GF-D8 (cell line): ENCODE measurements around the gene MESP2.

Experiments used
- DNase-seq: peaks from one replicate; lab custom pipeline; 2025; lab: John Stamatoyannopoulos, UW

MESP2 gene

DNA sequence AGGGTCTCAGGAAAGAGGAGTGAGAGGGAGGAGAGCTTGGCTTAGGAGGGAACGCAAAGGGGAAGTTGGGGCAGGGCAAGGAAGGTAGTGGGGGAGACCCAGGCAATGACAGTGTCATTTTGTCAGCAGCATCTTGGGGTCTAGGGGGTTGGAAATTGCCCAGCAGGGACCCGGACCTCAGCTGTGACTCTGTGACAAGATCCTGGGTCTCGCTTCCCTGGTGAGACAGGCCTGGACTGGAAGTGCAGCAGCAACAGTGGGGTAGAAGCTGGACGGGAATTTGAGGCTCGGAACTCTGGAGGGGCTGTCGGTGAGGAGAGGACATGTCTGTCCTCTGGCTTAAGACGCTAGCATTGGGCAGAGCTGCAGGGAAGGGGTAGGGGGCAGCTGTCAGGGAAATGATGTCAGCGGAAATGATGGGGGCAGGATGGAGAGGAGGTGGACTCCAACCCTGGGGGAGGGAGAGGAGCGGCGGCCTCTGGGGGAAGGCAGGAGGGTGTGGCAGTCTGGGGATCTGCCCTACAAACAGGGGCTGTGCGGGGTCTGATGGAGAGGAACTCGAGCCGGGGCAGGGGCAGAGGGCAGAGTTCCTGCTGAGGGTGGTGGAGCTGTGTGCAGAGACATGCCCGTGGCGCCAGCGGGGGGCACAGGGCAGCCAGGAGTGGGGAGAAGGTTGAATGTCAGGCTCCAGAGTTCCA lies 26.2 kb downstream of the MESP2 start:
- no peak for DNase-seq

- no peak for DNase-seq
These were observed 27.1 kb downstream of the MESP2 start for GRCh38 chr15:89802986-89803824.

DNA sequence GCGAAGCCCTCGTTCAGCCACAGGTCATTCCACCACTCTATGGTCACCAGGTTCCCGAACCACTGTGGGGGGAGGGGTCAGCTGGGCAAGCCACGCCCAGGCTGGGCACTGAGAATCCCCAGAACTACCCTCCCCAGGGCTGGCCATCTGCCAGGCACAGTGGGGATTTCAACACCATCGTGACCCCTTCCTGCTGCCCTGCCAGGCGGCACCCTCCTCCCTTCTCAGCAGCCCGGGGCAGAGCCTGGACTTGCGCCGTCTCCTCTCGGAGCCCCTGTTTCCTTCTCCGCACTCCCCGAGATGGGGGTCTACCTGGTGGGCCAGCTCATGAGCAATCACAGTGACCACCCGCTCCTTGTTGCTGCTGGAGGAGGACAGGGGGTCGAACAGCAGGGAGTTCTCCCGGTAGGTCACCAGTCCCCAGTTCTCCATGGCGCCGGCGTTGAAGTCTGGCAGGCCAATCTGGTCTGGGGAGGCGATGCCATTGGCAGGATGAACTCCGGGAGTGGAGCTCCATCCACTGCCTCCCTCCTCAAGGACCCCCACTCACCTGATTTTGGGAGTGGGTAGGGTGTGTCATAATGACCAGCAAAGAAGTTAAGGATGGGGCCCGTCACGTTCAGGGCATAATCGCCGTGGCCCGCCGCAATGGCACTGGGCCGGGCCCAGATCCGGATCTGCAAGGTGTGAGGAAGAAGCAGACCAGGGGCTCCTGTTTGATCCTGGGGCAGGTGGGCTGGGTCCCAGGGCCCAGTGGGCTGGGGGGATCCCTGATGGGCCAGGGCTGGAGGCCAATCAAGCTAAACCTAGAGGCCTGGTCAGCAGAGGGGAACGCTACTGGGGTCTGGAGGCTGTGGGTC lies 28.0 kb downstream of the MESP2 start:
- no peak for DNase-seq

DNA sequence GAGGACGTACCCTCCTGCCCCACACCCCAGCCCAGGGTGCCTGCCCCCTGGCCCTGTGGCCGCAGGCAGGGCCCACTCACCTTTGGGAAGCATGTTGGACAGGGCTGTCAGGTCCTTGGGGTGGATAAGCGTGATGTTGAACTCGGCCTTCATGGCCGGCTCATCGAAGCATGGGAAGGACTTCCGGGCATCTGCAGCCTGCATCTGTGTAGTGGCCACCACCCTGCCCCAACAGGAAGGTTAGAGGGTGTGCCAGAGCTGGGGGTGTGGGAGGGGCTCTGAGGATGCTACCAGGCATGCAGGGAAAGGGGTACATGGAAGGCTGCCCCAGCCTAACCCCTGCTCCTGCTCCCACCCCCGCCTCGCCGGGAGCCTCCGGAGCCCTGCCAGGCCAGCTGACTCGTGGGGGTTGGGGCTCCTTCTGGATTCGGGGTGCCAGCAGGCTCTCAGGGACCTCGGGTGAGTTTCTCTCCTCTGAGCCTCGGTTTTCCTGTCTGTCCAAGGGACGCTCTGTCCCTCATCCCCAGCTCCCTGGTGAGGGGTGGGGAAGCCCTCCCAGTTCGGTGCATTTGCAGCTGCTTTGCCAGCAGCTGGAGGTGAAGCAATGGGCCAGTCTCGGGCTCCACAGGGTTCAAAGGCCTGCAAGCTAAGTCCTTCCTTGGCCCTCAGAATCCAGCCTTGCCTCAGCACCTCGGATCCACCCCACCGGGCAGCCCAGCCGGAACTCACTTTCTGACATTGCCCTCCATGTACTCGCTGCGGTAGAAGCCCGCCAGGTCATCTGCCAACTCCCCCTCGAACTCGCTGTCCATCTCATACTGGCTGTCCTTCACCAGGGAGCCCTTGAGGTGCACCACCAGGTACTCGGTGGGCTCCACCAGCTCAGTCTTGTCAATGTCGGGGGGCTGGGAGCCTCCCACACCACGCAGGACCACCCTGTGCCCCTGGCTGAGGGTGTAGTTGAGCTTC lies 29.4 kb downstream of the MESP2 start:
- no peak for DNase-seq

- DNase-seq = no peak
These were observed 30.1 kb downstream of the MESP2 start for GRCh38 chr15:89806210-89806558.

- no peak for DNase-seq
These were observed 30.7 kb downstream of the MESP2 start for GRCh38 chr15:89806559-89807550.

- no peak for DNase-seq
These were observed 31.6 kb downstream of the MESP2 start for GRCh38 chr15:89807689-89808088.

- DNase-seq = no peak
These were observed 32.2 kb downstream of the MESP2 start for GRCh38 chr15:89808160-89808870.

DNA sequence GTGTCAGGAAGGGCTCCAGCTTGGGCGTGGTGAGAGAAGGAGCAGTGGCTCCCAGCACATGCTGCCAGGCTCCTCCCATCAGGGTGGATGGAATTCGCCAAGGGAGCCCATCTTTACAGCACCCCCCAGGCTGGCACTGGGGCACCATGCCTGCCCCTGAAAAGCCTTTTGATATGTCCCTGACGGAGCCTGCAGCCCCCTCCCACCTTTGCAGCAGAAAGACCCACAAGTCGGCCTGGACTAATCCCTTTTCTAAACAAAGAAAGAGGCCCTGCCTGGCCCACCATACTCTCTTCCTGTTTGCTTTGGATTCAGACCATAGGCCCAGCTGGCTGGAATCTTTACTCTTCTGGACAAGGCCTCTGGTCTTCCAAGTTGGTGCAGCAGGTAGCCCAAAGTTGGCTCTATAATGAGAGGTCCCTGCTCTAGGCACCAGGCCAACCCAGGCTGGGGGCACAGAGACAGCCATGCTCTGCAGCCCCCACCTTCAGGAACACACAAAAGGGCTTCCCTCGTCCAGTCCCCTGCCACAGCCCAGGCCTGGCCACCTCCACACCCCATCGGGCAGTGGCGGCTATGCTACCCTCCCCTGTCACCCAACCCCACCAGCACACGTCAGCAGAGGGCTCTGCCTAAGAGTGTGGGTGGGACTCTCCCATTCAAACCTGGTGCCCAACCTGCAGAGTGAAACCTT lies 33.1 kb downstream of the MESP2 start:
- DNase-seq = no peak

DNA sequence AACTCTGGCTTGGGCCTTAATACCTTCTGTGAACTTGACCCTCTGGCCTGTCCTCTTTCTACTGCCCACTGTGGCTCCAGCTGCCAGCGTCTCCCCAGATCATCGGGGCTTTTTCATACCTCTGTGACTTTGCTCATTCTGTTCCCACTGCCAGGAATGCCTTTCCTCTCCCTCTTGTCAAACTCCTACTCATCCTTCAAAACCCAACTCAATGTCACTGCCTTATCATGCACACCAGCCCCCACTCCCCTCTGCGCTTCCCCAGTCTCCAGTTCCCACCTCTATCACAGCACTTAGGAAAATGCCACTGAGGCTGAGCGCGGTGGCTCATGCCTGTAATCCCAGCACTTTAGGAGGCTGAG lies 33.6 kb downstream of the MESP2 start:
- no peak for DNase-seq

- DNase-seq = no peak
These were observed 34.7 kb downstream of the MESP2 start for GRCh38 chr15:89810837-89811236.

DNA sequence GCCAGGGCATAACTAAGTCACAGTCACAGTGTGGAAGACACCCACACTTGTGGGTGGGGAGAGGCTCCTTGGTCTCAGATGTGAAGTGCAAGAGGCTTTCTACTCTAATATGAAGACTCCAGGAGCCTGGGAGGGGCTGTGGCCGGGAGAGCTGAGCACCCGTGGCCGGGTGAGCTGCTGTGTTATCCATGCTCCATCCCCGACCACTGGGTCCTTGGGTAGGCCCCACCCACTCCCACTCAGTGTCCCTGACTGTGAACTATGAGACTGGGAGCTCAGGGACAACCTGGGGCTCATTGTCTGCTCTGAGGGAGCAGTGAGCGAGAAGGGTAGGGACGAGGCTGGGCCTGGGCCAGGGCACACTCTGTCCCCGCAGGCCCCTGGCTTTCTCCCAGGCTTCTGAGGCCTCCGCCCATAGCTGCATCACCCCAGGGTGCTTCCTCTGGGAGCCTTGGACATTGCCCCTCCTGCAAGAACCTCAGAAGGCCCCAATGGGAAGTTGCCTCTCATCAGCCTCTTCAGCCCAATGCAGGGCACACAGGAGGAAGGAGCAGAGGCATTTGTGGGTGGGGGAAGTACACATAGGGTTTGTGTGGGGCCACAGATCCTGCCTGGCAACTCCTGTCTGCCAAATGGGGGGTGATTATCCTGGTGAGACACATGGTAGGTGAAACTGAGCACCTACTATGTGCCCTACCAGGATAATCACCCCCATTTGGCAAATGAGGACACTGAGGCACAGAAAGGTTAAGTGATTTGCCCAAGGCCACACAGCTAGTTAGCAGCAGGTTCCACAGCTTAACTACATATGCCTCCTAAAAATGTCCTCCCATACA lies 36.1 kb downstream of the MESP2 start:
- no peak for DNase-seq

DNA sequence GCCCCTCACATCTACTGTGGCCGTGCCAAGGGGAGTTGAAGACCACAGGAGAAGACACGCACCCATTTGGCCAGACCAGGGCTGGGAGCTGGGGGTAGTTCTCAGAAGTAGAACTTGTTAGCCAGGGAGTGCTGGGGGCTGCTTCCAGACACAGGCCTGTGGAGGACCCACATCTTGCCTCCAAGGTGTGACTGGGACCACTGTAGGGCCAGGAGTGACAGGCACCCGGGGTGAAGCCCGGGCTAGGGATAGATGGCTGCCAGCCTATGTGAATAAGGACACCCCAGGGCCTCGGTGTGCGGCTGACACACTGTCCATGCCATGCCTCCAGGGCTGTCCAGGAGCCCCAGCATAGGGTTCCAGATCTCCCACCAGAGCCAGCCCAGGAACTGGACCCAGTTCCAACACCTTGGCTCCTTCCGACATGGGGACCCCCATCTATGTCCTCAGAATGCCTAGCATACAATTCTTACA lies 36.8 kb downstream of the MESP2 start:
- no peak for DNase-seq

GRCh38 chr15:89813381-89814111 lies 37.4 kb downstream of the MESP2 start:
- no peak for DNase-seq

- peak; percentile 13 for DNase-seq
These were observed 38.1 kb downstream of the MESP2 start for GRCh38 chr15:89814112-89814742.

- DNase-seq = no peak
These were observed 39.6 kb downstream of the MESP2 start for GRCh38 chr15:89815769-89816168.
